Progenitor cell of endocrine pancreas (in vitro differentiated cells): ENCODE measurements around the gene SACS. TPM values are rescaled to one million over a fixed set of nuclear protein-coding genes. Genes with fewer than 3 reads are reported as not detected.
"Not testable (repeated sequence)": the region's sequence is repeated elsewhere in the genome, so short reads cannot be mapped to it uniquely, and the experiment has no call there.

ENCODE experiments used
- DNase-seq: peaks from one replicate; pipeline ENCODE4 v3.0.0; 2021; ENCODE audit warnings: low spot score; ENCODE audit not compliant: unreplicated experiment
- H3K27ac Mint-ChIP-seq: 2 replicates; pipeline ENCODE4 v1.8.0; 2021; ENCODE audit warnings: mild to moderate bottlenecking, moderate library complexity, mixed read lengths
- H3K27me3 Mint-ChIP-seq: 2 replicates; pipeline ENCODE4 v1.8.0; 2021; ENCODE audit warnings: mixed read lengths
- H3K36me3 Mint-ChIP-seq: 2 replicates; pipeline ENCODE4 v1.8.0; 2022; ENCODE audit warnings: mixed read lengths; ENCODE audit not compliant: insufficient read depth
- H3K4me1 Mint-ChIP-seq: 2 replicates; pipeline ENCODE4 v1.8.0; 2021; ENCODE audit warnings: low read depth, mixed read lengths
- H3K4me3 Mint-ChIP-seq: 2 replicates; pipeline ENCODE4 v1.8.0; 2021; ENCODE audit warnings: low read depth, mild to moderate bottlenecking, moderate library complexity, mixed read lengths
- H3K9me3 Mint-ChIP-seq: 2 replicates; pipeline ENCODE4 v1.8.0; 2021; ENCODE audit warnings: low read depth, mixed read lengths
- total RNA-seq: library from RNA; stranded (reverse); gene quantifications from 2 replicates; pipeline ENCODE4 v1.2.1, GENCODE V29; 2021
- TF ChIP-seq, protein P1 (sequence below): fragments of 200-600 bp; sonication (generic); IDR thresholded peaks from one replicate; pipeline ENCODE4 v1.5.0; 2021; ENCODE audit warnings: antibody characterized with exemption, mild to moderate bottlenecking; ENCODE audit not compliant: unreplicated experiment

The SACS gene
- total RNA-seq, 1 donor from 2014 or later = 7.1 TPM

- Mint-ChIP-seq H3K27ac (no peak overlapping the region), H3K36me3 (no peaks in the 10 kb centered on the region), H3K27me3 (no peaks in the 10 kb centered on the region), H3K9me3 (no peaks in the 10 kb centered on the region), H3K4me3 (no peak overlapping the region), H3K4me1 (no peaks in the 10 kb centered on the region)
- DNase-seq = no peak
- TF ChIP-seq, protein P1, sequence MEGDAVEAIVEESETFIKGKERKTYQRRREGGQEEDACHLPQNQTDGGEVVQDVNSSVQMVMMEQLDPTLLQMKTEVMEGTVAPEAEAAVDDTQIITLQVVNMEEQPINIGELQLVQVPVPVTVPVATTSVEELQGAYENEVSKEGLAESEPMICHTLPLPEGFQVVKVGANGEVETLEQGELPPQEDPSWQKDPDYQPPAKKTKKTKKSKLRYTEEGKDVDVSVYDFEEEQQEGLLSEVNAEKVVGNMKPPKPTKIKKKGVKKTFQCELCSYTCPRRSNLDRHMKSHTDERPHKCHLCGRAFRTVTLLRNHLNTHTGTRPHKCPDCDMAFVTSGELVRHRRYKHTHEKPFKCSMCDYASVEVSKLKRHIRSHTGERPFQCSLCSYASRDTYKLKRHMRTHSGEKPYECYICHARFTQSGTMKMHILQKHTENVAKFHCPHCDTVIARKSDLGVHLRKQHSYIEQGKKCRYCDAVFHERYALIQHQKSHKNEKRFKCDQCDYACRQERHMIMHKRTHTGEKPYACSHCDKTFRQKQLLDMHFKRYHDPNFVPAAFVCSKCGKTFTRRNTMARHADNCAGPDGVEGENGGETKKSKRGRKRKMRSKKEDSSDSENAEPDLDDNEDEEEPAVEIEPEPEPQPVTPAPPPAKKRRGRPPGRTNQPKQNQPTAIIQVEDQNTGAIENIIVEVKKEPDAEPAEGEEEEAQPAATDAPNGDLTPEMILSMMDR = no peak
Measured at GRCh38 chr13:23321535-23322241, 111.8 kb downstream of the SACS start.

DNA sequence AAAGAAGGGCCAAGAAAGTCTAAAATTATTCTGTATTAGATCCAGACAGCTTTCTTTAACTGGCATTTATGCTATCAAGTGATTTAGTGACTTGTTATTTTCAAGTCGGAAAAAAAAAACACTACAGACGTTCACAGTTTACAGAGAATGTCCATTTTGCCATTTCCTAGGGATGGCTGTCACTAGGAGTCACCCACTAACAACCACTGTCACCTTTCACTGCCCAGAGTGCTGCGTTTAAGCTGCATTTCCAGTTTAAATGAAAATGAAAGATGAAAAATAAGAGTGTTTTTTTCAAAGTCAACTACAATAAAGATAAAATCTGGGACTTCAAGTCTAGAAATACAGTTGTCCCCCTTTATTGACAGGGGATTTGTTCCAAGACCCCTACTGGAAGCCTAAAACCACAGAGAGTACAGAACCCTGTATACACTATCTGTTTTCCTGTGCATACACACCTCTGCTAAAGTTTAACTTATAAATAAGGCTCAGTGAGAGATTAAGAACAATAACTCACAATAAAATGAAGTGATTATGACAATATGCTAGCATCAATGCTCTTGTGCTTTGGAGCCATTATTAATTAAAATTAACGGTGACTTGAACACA lies 112.5 kb downstream of the SACS start:
- no peaks in the 10 kb centered on the region for H3K4me1 Mint-ChIP-seq
- TF ChIP-seq, protein P1 = no peak

DNA sequence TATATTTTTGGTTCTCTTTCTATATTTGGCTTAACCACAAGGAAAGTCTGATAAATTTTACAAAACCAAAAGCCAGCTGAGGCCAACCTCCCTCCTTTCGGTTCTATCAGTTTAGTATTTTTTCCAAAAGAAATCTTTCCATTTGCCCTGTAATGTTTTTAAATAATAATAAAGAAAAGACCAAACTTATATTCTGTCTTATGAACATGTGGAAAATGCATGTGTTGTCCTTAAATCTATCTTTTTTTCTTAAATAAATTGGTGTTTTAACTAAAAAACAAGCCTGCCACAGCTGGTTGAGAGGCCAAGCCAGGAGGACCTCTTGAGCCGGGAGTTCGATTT lies 113.6 kb downstream of the SACS start:
- no peaks in the 10 kb centered on the region for H3K9me3 Mint-ChIP-seq

More for the DNA sequence above, 112.5 kb downstream of the SACS start:
- no peaks in the 10 kb centered on the region for H3K27me3 Mint-ChIP-seq
- no peaks in the 10 kb centered on the region for H3K36me3 Mint-ChIP-seq
- DNase-seq = no peak
- no peak overlapping the region for H3K4me3 Mint-ChIP-seq
- H3K27ac Mint-ChIP-seq = no peak overlapping the region
- H3K9me3 Mint-ChIP-seq = no peaks in the 10 kb centered on the region

GRCh38 chr13:23314837-23315236 lies 118.7 kb downstream of the SACS start:
- not testable (repeated sequence) for H3K4me3 Mint-ChIP-seq, H3K27me3 Mint-ChIP-seq

More for the DNA sequence above, 113.6 kb downstream of the SACS start:
- TF ChIP-seq, protein P1 = no peak
- Mint-ChIP-seq H3K4me1 (no peaks in the 10 kb centered on the region), H3K36me3 (no peaks in the 10 kb centered on the region), H3K27ac (no peak overlapping the region), H3K4me3 (no peak overlapping the region), H3K27me3 (no peaks in the 10 kb centered on the region)
- DNase-seq = no peak

GRCh38 chr13:23292586-23292985 lies 140.9 kb downstream of the SACS start:
- TF ChIP-seq, protein P1 = no peak
- no peaks in the 10 kb centered on the region for H3K27me3 Mint-ChIP-seq
- H3K4me3 Mint-ChIP-seq = no peak overlapping the region
- H3K4me1 Mint-ChIP-seq = no peaks in the 10 kb centered on the region
- H3K27ac Mint-ChIP-seq = no peak overlapping the region
- no peaks in the 10 kb centered on the region for H3K9me3 Mint-ChIP-seq
- H3K36me3 Mint-ChIP-seq = no peaks in the 10 kb centered on the region
- no peak for DNase-seq

More at GRCh38 chr13:23314837-23315236, 118.7 kb downstream of the SACS start:
- not testable (repeated sequence) for H3K27ac Mint-ChIP-seq, H3K36me3 Mint-ChIP-seq, H3K9me3 Mint-ChIP-seq, DNase-seq, H3K4me1 Mint-ChIP-seq

GRCh38 chr13:23289917-23290357 lies 143.6 kb downstream of the SACS start:
- DNase-seq = no peak
- no peak overlapping the region for H3K27ac Mint-ChIP-seq
- H3K4me1 Mint-ChIP-seq = peaks cover 2% of the 10 kb centered on the region
- no peak overlapping the region for H3K4me3 Mint-ChIP-seq
- no peaks in the 10 kb centered on the region for H3K9me3 Mint-ChIP-seq
- H3K27me3 Mint-ChIP-seq = no peaks in the 10 kb centered on the region
- TF ChIP-seq, protein P1 = no peak
- no peaks in the 10 kb centered on the region for H3K36me3 Mint-ChIP-seq
